K562 (cell line): ENCODE measurements around the gene COPS4. TPM values are rescaled to one million over a fixed set of nuclear protein-coding genes. Genes with fewer than 3 reads are reported as not detected.

Experiments
- ATAC-seq: fragments of 200-7000 bp; cut with Tn5 transposase; 3 replicates; pipeline ENCODE4 v1.9.1; 2020; ENCODE audit warnings: moderate library complexity
- BruUV-seq: library from RNA; stranded (reverse); fragments of 400-500 nt; replicated peaks from 2 replicates; lab custom pipeline; 2021; lab: Mats Ljungman, UMichigan
- CTCF ChIA-PET: fragments of 300-600 bp; formaldehyde crosslinking; extraction: SDS; loops from one replicate; lab custom pipeline; 2021; ENCODE audit warnings: low intra/inter-chr PET ratio; lab: Yijun Ruan, JAX
- POLR2A ChIA-PET: fragments of 300-600, 350-650 bp; sonication (Branson Sonifier 250); formaldehyde crosslinking; extraction: SDS; loops from one replicate; lab custom pipeline; 2021; ENCODE audit warnings: antibody characterized with exemption, inconsistent platforms; lab: Yijun Ruan, JAX
- DNase-seq, 4 experiments: peaks; one replicate each; pipeline versions ENCODE4 v3.0.0 to v3.0.0-alpha.2; 2011 to 2018; ENCODE audit warnings: low spot score in 3 of 4, mixed read lengths in 3 of 4; ENCODE audit errors: extremely low read depth in 1 of 4
- FAIRE-seq: peaks from 2 replicates; lab custom pipeline; 2011; peaks lifted over from hg19 to GRCh38; lab: Jason Lieb, UNC
- H2AFZ ChIP-seq: 2 replicates; pipeline ENCODE4 v1.6.0; 2011; ENCODE audit warnings: low read depth, low read length, control low read depth, inconsistent platforms
- H3K27ac ChIP-seq: fragments of 200-600 bp; 3 replicates; pipeline ENCODE4 v1.8.0; 2011; ENCODE audit warnings: low read depth, mild to moderate bottlenecking, control low read depth, inconsistent platforms, low read length, moderate library complexity, mixed read lengths; ENCODE audit errors: extremely low read depth
- H3K27me3 ChIP-seq, 2 experiments: fragments of 300-600 bp in 1 of 2; 2 replicates in 1 of 2; 3 replicates in 1 of 2; pipeline versions ENCODE4 v1.6.0 to v1.8.0; 2011; ENCODE audit warnings: inconsistent platforms in 2 of 2, low read length in 2 of 2, mild to moderate bottlenecking in 1 of 2, mixed read lengths in 1 of 2, moderate library complexity in 1 of 2; ENCODE audit not compliant: control insufficient read depth in 2 of 2, insufficient read depth in 2 of 2
- H3K36me3 ChIP-seq: fragments of 300-600 bp; 3 replicates; pipeline ENCODE4 v1.8.0; 2011; ENCODE audit warnings: mild to moderate bottlenecking, low read length, inconsistent platforms; ENCODE audit not compliant: control insufficient read depth, insufficient read depth
- H3K4me1 ChIP-seq, 2 experiments: fragments of 200-600 bp in 1 of 2; replicated peaks in 1 of 2; 2 replicates in 1 of 2; 3 replicates in 1 of 2; pipeline versions ENCODE4 v1.5.1 to v1.8.0; 2011; ENCODE audit warnings: inconsistent platforms in 2 of 2, low read length in 2 of 2, mild to moderate bottlenecking in 1 of 2, mixed read lengths in 1 of 2, moderate library complexity in 1 of 2; ENCODE audit not compliant: control insufficient read depth in 2 of 2, insufficient read depth in 2 of 2
- H3K4me2 ChIP-seq: 2 replicates; pipeline ENCODE4 v1.6.1; 2011; ENCODE audit warnings: low read length, control low read depth, inconsistent platforms, mixed read lengths; ENCODE audit not compliant: insufficient read depth
- H3K4me3 ChIP-seq: fragments of 200-600 bp; sonication (generic), shearing (Covaris generic); 2 replicates; pipeline ENCODE4 v1.5.1; 2016; ENCODE audit warnings: control low read depth, inconsistent platforms
- H3K79me2 ChIP-seq: fragments of 200-600 bp; 3 replicates; pipeline ENCODE4 v1.8.0; 2011; ENCODE audit warnings: low read length, inconsistent platforms; ENCODE audit not compliant: control insufficient read depth, insufficient read depth
- H3K9ac ChIP-seq, 2 experiments: 2 replicates each; pipeline versions ENCODE4 v1.6.0 to v1.6.1; 2011; ENCODE audit warnings: low read depth in 2 of 2, low read length in 2 of 2, control low read depth in 1 of 2, inconsistent platforms in 1 of 2, mild to moderate bottlenecking in 1 of 2, mixed read lengths in 1 of 2; ENCODE audit not compliant: insufficient read depth in 1 of 2
- H3K9me1 ChIP-seq: one replicate; pipeline ENCODE4 v1.6.0; 2011; ENCODE audit warnings: inconsistent platforms, mild to moderate bottlenecking, low read length, moderate library complexity; ENCODE audit not compliant: control insufficient read depth, insufficient read depth
- H3K9me3 ChIP-seq: replicated peaks from 2 replicates; pipeline ENCODE4 v1.5.1; 2011; ENCODE audit warnings: low read depth, low read length, inconsistent platforms; ENCODE audit not compliant: control insufficient read depth, insufficient read depth
- H4K20me1 ChIP-seq: replicated peaks from 2 replicates; pipeline ENCODE4 v1.6.1; 2011; ENCODE audit warnings: low read length, inconsistent platforms, mixed read lengths; ENCODE audit not compliant: control insufficient read depth, insufficient read depth
- CBX8 ChIP-seq: fragments of 200-600 bp; sonication (generic); IDR thresholded peaks from 2 replicates; pipeline ENCODE4 v1.6.1; 2012; ENCODE audit warnings: borderline replicate concordance, mixed run types, low read depth, mild to moderate bottlenecking, moderate library complexity, mixed read lengths, low read length, control low read depth, inconsistent platforms; ENCODE audit not compliant: poor library complexity, severe bottlenecking; ENCODE audit errors: extremely low read depth
- RBM34 ChIP-seq: fragments of 200-400 bp; formaldehyde crosslinking; IDR thresholded peaks from 2 replicates; pipeline ENCODE4 v1.6.1; 2018; ENCODE audit warnings: low read length, borderline replicate concordance; ENCODE audit not compliant: insufficient read depth
- SPI1 ChIP-seq: IDR thresholded peaks from 2 replicates; pipeline ENCODE4 v1.6.1; 2011; ENCODE audit warnings: low read depth, low read length, control low read depth, borderline replicate concordance
- ZNF263 ChIP-seq: sonication (generic); formaldehyde crosslinking; IDR thresholded peaks from 2 replicates; pipeline ENCODE4 v1.8.0; 2022; ENCODE audit warnings: mild to moderate bottlenecking, missing genetic modification reagents, borderline replicate concordance
- ZNF431 ChIP-seq: sonication (generic); formaldehyde crosslinking; IDR thresholded peaks from 2 replicates; pipeline ENCODE4 v1.8.0; 2022; ENCODE audit warnings: mild to moderate bottlenecking, missing genetic modification reagents
- ZNF551 ChIP-seq: fragments of 250-450 bp; sonication (Bioruptor Pico); IDR thresholded peaks from 2 replicates; pipeline ENCODE4 v1.5.0; 2021; ENCODE audit warnings: mild to moderate bottlenecking, moderate library complexity
- WGBS: fragments of 100-300 bp; shearing (Covaris generic); methylation state at CpG from one replicate; pipeline ENCODE4 v1.1.6; 2016; ENCODE audit warnings: low coverage, mixed read lengths; ENCODE audit not compliant: insufficient coverage; ENCODE audit errors: missing lambda C conversion rate; 5-methylcytosine and 5-hydroxymethylcytosine counted together
- in situ Hi-C: fragments of 300-500 bp; cut with MboI; formaldehyde crosslinking; loops from 4 replicates; pipeline ENCODE4 v1.15.0; 2018; ENCODE audit warnings: inconsistent platforms, mixed read lengths
- intact Hi-C: fragments of 100-400 bp; cut with micrococcal nuclease; formaldehyde crosslinking; loops from 2 replicates; pipeline ENCODE4 v1.14.2; 2022
- polyA plus RNA-seq, 8 experiments: library from polyadenylated mRNA; depleted of rRNA in 4 of 8; stranded (reverse) in 5 of 8; unstranded in 3 of 8; fragments of >200 nt; fragmentation: Nextera tagmentation in 2 of 8; fragmentation: Illumina TruSeq in 1 of 8; extraction: Ambion mirVana in 2 of 8; extraction: Trizol in 1 of 8; gene quantifications; 2 replicates each; pipeline versions ENCODE4 v1.2.1 to v1.2.3, GENCODE V29; 2011 to 2014; ENCODE audit warnings: inconsistent platforms in 1 of 8, missing spikeins in 1 of 8
- total RNA-seq, 7 experiments: library from RNA; depleted of rRNA in 6 of 7; stranded (reverse); fragments of >200 nt in 6 of 7; fragmentation: Illumina TruSeq in 2 of 7; extraction: Trizol in 2 of 7; gene quantifications; 2 replicates each; pipeline versions ENCODE4 v1.2.1 to v1.2.3, GENCODE V29; 2011 to 2021; ENCODE audit warnings: low replicate concordance in 1 of 7
- TF ChIP-seq, protein P1 (sequence below), 3 experiments: fragments of 200-800 bp in 1 of 3; fragments of 250-450 bp in 1 of 3; fragments of 450-650 bp in 1 of 3; sonication (Bioruptor Pico) in 1 of 3; sonication (Bioruptor generic) in 1 of 3; formaldehyde crosslinking in 1 of 3; IDR thresholded peaks; 2 replicates each; pipeline versions ENCODE4 v1.6.1 to v1.8.0; 2016 to 2022; ENCODE audit warnings: mild to moderate bottlenecking in 2 of 3, missing genetic modification characterization in 2 of 3, missing compliant biosample characterization in 1 of 3, moderate library complexity in 1 of 3
- TF ChIP-seq, protein P2 (sequence below): sonication (generic); formaldehyde crosslinking; IDR thresholded peaks from 2 replicates; pipeline ENCODE4 v1.8.1; 2022; ENCODE audit warnings: missing genetic modification reagents

Gene COPS4
- total and polyA plus RNA-seq, 9 of the 15 experiments (the other 6 are each of a cell fraction or from before 2014, with no cell fraction given) = 44.7 to 180 (median 70.9) TPM

DNA sequence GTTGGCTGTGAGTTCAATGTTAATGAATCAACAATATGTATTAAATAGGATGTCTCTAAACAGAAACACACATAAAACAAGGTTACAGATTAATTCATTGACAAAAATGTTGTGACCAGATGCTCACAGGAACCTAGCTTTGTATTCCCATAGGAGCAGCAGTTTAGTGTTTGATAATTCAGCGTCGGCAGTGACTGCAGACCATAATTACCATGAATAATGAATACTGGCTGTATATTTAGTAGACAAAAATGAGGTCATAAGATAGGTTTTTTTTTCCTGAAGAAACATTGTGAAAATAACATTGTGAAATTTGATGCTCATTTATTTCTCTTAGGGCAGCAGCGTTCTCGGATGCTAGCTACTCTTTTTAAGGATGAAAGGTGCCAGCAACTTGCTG is 27.8 kb downstream of the COPS4 start (continued):
- TF ChIP-seq ZNF551 (CRISPR knock-in tag) (no peak), CBX8 (no peak), ZNF431 (no peak)

DNA sequence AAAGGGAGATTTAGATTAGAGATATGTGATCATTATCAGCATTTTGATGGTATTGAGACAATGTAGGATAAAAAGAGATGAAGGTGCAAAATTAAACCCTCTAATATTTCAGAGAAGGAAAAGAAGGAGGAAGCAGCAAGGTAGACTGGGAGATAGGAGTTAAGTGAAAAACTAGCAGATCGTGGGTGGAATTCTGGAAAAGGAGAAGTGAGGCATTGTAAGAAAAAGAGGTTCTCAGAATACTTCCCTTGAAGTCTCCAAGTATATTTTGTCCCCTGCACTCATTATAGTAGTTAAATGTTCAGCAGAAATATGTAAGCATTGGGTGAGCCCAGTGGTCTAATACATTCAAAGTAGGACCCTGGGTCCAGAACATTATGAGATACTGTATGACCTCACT is 30.3 kb downstream of the COPS4 start:
- no peaks in the 10 kb centered on the region for H4K20me1 ChIP-seq
- H3K4me2 ChIP-seq = no peak overlapping the region
- no peak overlapping the region for H3K9ac ChIP-seq
- H3K36me3 ChIP-seq = peaks cover 77% of the 10 kb centered on the region; the same call in 2 of the 3 replicates
- no peaks in the 10 kb centered on the region for H3K27me3 ChIP-seq
- no peak overlapping the region for H2AFZ ChIP-seq
- H3K79me2 ChIP-seq = no peaks in the 10 kb centered on the region
- H3K27ac ChIP-seq = no peak overlapping the region
- H3K4me1 ChIP-seq = no peaks in the 10 kb centered on the region
- peak; percentile 35; the same call in 1 of the 2 replicates for TF ChIP-seq SPI1
- TF ChIP-seq, protein P1, sequence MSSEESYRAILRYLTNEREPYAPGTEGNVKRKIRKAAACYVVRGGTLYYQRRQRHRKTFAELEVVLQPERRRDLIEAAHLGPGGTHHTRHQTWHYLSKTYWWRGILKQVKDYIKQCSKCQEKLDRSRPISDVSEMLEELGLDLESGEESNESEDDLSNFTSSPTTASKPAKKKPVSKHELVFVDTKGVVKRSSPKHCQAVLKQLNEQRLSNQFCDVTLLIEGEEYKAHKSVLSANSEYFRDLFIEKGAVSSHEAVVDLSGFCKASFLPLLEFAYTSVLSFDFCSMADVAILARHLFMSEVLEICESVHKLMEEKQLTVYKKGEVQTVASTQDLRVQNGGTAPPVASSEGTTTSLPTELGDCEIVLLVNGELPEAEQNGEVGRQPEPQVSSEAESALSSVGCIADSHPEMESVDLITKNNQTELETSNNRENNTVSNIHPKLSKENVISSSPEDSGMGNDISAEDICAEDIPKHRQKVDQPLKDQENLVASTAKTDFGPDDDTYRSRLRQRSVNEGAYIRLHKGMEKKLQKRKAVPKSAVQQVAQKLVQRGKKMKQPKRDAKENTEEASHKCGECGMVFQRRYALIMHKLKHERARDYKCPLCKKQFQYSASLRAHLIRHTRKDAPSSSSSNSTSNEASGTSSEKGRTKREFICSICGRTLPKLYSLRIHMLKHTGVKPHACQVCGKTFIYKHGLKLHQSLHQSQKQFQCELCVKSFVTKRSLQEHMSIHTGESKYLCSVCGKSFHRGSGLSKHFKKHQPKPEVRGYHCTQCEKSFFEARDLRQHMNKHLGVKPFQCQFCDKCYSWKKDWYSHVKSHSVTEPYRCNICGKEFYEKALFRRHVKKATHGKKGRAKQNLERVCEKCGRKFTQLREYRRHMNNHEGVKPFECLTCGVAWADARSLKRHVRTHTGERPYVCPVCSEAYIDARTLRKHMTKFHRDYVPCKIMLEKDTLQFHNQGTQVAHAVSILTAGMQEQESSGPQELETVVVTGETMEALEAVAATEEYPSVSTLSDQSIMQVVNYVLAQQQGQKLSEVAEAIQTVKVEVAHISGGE (CRISPR knock-in tag; IDR thresholded peaks at IDR 0.05) = no peak
- TF ChIP-seq, protein P2, sequence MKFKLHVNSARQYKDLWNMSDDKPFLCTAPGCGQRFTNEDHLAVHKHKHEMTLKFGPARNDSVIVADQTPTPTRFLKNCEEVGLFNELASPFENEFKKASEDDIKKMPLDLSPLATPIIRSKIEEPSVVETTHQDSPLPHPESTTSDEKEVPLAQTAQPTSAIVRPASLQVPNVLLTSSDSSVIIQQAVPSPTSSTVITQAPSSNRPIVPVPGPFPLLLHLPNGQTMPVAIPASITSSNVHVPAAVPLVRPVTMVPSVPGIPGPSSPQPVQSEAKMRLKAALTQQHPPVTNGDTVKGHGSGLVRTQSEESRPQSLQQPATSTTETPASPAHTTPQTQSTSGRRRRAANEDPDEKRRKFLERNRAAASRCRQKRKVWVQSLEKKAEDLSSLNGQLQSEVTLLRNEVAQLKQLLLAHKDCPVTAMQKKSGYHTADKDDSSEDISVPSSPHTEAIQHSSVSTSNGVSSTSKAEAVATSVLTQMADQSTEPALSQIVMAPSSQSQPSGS = no peak
- TF ChIP-seq RBM34 = no peak
- TF ChIP-seq ZNF263 (CRISPR knock-in tag) = no peak
- no peak overlapping the region for H3K4me3 ChIP-seq
- H3K9me3 ChIP-seq = no peaks in the 10 kb centered on the region
- ATAC-seq (no peak), FAIRE-seq (no peak), DNase-seq (no peak)
- in situ Hi-C loops (no loop called here), intact Hi-C loops (no loop called here)
- ChIA-PET POLR2A (interaction anchor here (0.7 to 1.4 kb wide), 2 partner anchors 30 to 966 kb away, joined by 3 to 4 read pairs; partner anchors contain the start of gene COPS4), CTCF (no interaction called here)
- WGBS = 87% methylated on average over 1 of the region's 1 CpG
- no peaks in the 10 kb centered on the region for H3K9me1 ChIP-seq
- BruUV-seq = no TSS peak
